ENCODE results near the gene ASPSCR1. TPM values are rescaled to one million over a fixed set of nuclear protein-coding genes. Genes with fewer than 3 reads are reported as not detected.

Gene ASPSCR1
- total and polyA plus RNA-seq, 2 of the 13 experiments (the other 11 are each of a cell fraction or from before 2014, with no cell fraction given) = 274 to 314 TPM

GRCh38 chr17:81996757-81997441 is 19.5 kb downstream of the ASPSCR1 start (continued):
- TF ChIP-seq SP140L (CRISPR knock-in tag; IDR thresholded peaks at IDR 0.05; ENCODE audit: borderline replicate concordance) = no peak
- TF ChIP-seq SPEN (CRISPR knock-in tag; IDR thresholded peaks at IDR 0.05; ENCODE audit: low read depth) = no peak
- TF ChIP-seq HDAC1 (CRISPR knock-in tag; IDR thresholded peaks at IDR 0.05) = no peak
- no peak for TF ChIP-seq GATA4 (IDR thresholded peaks at IDR 0.05; ENCODE audit: borderline replicate concordance, low read depth)
- TF ChIP-seq ZBTB42 (CRISPR knock-in tag; IDR thresholded peaks at IDR 0.05) = no peak; the same call in 1 of the 2 replicates
- no peak for TF ChIP-seq GMEB1 (CRISPR knock-in tag; IDR thresholded peaks at IDR 0.05; ENCODE audit: borderline replicate concordance)
- no peak for TF ChIP-seq LRRFIP1 (CRISPR knock-in tag; conservative IDR thresholded peaks at IDR 0.05)
- no peak for TF ChIP-seq SIN3A (IDR thresholded peaks at IDR 0.05; ENCODE audit: borderline replicate concordance, low read depth, low read length)
- no peak for TF ChIP-seq FOXC1 (CRISPR knock-in tag; IDR thresholded peaks at IDR 0.05; ENCODE audit: borderline replicate concordance)
- TF ChIP-seq THRA (CRISPR knock-in tag; IDR thresholded peaks at IDR 0.05; ENCODE audit: borderline replicate concordance) = no peak
- no peak for TF ChIP-seq DBP (CRISPR knock-in tag; IDR thresholded peaks at IDR 0.05; ENCODE audit: not compliant biosample characterization)
- TF ChIP-seq NFKB2 (CRISPR knock-in tag; IDR thresholded peaks at IDR 0.05; ENCODE audit: borderline replicate concordance) = 0 out of 2 replicates have a peak, but pooled peaks have one; percentile 31
- no peak for TF ChIP-seq HMG20A (CRISPR knock-in tag; IDR thresholded peaks at IDR 0.05; ENCODE audit: borderline replicate concordance)
- no peak for TF ChIP-seq ZNF33B (CRISPR knock-in tag; IDR thresholded peaks at IDR 0.05)
- no peak for TF ChIP-seq MIER2 (CRISPR knock-in tag; IDR thresholded peaks at IDR 0.05)
- 0 out of 2 replicates have a peak, but pooled peaks have one; percentile 6 for TF ChIP-seq ZFP41 (CRISPR knock-in tag; IDR thresholded peaks at IDR 0.05; ENCODE audit: borderline replicate concordance)
- no peak for TF ChIP-seq ZNF234 (CRISPR knock-in tag; conservative IDR thresholded peaks at IDR 0.05)
- no peak for TF ChIP-seq SIN3B (IDR thresholded peaks at IDR 0.05; ENCODE audit: low read length)
